CD4-positive, alpha-beta T cell treated with Interferon alpha-2 for 1 hour (primary cell): ENCODE results near the gene MYH9.

Experiments used
- DNase-seq, 2 donors: peaks; one replicate each; pipeline ENCODE4 v3.0.0-alpha.2; 2020 to 2022

The MYH9 gene

GRCh38 chr22:36329254-36330078, 58.3 kb downstream of the MYH9 start:
- peak; percentile 43 to 61 for DNase-seq

- DNase-seq: peak in 1 of 2 donors; percentile 11
Observed at GRCh38 chr22:36328635-36329253, 59.0 kb downstream of the MYH9 start.

- DNase-seq: no peak
Observed at GRCh38 chr22:36327922-36328551, 59.7 kb downstream of the MYH9 start.

GRCh38 chr22:36326178-36327161, 61.3 kb downstream of the MYH9 start:
- no peak for DNase-seq

- no peak for DNase-seq
Observed at GRCh38 chr22:36325154-36326031, 62.4 kb downstream of the MYH9 start.

GRCh38 chr22:36324414-36324813, 63.4 kb downstream of the MYH9 start:
- no peak for DNase-seq

- no peak for DNase-seq
Observed at GRCh38 chr22:36323855-36324331, 63.9 kb downstream of the MYH9 start.

- DNase-seq: no peak
Observed at GRCh38 chr22:36323182-36323854, 64.4 kb downstream of the MYH9 start.

- no peak for DNase-seq
Observed at GRCh38 chr22:36322602-36322915, 65.2 kb downstream of the MYH9 start.

GRCh38 chr22:36321797-36322601, 65.8 kb downstream of the MYH9 start:
- no peak for DNase-seq

GRCh38 chr22:36320553-36320952, 67.2 kb downstream of the MYH9 start:
- DNase-seq: no peak

GRCh38 chr22:36319595-36320497, 67.9 kb downstream of the MYH9 start:
- DNase-seq: no peak

GRCh38 chr22:36318442-36318841, 69.3 kb downstream of the MYH9 start:
- no peak for DNase-seq

GRCh38 chr22:36317658-36318271, 70.0 kb downstream of the MYH9 start:
- DNase-seq: no peak

- DNase-seq: no peak
Observed at GRCh38 chr22:36316419-36316818, 71.3 kb downstream of the MYH9 start.

- no peak for DNase-seq
Observed at GRCh38 chr22:36315325-36315724, 72.4 kb downstream of the MYH9 start.

GRCh38 chr22:36311386-36312085, 76.2 kb downstream of the MYH9 start:
- DNase-seq: no peak

- DNase-seq: no peak
Observed at GRCh38 chr22:36308880-36309279, 78.9 kb downstream of the MYH9 start.
